Activated T-helper 1 cell treated with anti-CD3 and anti-CD28 coated beads, Interleukin-2, amount 50 U/mL, for 16 hours (primary cell): ENCODE data around the gene ADGRE3.

Experiments used
- DNase-seq, 2 donors: peaks; one replicate each; pipeline ENCODE4 v3.0.0-alpha.2; 2020; ENCODE audit warnings: low read depth in 1 of 2, low spot score in 1 of 2

Gene ADGRE3

DNA sequence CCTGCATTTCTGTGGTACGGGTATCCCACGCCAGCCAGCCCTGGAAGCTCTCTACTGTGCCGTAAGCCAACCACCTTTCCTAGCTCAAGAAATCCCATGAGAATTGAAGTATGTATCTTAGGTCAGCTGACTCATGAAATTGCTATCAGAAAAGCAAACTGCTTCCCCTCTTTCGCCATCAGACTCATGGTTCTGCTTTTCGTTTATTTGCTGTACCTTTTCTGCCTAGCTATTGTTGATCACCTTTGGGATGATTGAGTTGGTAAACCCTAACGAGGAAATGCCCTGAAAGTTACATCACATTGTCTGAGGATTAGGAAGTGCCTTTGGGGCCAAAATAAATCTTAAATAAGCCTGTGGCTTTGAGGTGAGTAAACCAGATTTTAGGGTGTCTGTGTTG lies at the start of gene ADGRE3:
ADGRE3 (minus strand) TSS at position 81 of the 400 bp plus-strand sequence; CDS start at position 7, 74 bp downstream.
- no peak for DNase-seq

DNA sequence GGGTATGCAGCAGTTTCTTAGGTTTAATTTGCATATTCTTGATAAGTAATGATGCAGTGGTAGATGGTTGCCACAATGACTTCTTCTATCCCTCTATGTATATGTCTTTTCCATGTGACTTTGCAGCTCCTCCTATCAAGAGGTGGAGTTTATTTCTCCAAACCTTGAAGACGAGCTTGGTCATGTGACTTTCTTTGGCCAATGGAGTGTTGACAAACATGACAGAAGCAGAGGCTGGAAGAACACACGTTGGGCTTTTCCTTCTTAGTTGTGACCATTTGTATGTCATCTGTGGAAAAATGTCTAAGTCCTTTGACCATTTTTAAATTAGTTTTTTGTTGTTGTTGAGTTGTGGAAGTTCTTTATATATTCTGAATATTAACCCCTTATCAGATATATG lies 47.5 kb upstream of the ADGRE3 start:
- no peak for DNase-seq

DNA sequence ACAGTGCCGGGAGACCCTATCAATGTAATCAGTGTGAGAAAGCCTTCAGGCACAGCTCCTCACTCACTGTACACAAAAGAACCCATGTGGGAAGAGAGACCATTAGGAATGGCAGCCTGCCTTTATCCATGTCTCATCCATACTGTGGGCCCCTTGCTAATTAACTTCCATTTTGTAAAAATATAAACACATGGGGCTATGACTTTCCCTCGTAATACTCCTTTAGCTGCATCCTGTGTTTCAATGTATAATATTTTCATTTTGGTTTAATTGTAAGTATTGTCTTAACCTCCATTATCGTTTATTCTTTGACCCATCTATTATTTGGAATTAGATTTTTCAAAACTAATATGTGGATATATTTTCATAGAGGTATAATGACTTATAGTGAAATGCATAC lies 44.5 kb upstream of the ADGRE3 start:
- DNase-seq: no peak

GRCh38 chr19:14718522-14719116 lies 44.0 kb upstream of the ADGRE3 start:
- DNase-seq: no peak

DNA sequence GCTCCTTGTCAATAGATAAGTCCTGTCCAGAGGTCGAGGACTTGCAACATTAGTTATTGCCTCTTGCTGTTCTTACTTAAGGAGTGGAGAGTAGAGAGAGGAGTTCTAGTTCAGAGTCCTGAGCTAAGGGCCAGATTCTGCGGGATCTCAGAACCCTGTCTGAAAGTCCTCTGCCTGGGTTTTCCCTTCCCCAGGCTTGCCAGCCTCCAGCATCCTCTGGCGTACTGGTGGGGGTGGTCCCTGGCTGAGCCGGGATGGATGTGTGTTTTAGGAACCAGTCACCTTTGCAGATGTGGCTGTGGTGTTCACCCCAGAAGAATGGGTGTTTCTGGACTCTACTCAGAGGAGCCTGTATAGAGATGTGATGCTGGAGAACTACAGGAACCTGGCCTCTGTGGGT lies 41.2 kb upstream of the ADGRE3 start:
- DNase-seq: no peak

DNA sequence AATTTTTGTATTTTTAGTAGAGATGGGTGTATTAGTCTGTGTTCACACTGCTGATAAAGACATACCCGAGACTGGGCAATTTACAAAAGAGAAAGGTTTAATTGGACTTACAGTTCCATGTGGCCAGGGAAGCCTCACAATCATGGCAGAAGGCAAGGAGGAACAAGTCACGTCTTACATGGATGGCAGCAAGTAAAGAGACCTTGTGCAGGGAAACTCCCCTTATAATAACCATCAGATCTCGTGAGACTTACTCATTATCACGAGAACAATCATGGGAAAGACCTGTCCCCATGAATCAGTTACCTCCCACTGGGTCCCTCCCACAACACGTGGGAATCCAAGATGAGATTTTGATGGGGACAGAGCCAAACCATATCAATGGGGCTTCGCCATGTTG lies 29.8 kb upstream of the ADGRE3 start:
- no peak for DNase-seq

- DNase-seq: no peak
Observed at GRCh38 chr19:14703833-14704232, 29.2 kb upstream of the ADGRE3 start.

- no peak for DNase-seq
Observed at GRCh38 chr19:14700711-14701375, 26.2 kb upstream of the ADGRE3 start.

DNA sequence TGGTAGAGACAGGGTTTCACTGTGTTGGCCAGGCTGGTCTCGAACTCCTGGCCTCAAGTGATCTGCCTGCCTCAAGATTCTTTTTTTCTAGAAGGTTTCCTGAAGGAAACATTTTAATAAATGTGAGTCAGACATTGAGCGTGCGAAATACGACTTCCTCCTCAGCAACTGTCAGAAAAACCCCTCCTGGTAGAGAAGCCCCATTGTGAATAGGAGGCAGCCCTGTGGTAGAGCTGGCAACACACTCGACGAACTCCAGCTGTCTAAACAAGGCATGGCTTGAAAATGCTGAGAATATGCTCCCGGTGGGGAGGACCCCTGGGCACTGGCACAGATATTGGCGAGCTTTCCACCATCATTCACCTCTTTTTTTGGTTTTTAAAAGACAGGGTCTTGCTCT lies 25.0 kb upstream of the ADGRE3 start:
- no peak for DNase-seq

GRCh38 chr19:14695471-14695870 lies 20.8 kb upstream of the ADGRE3 start:
- no peak for DNase-seq

- DNase-seq: no peak
Observed at GRCh38 chr19:14694641-14695266, 20.1 kb upstream of the ADGRE3 start.

- peak; percentile 95 to 98 for DNase-seq
Observed at GRCh38 chr19:14689598-14690503, 15.2 kb upstream of the ADGRE3 start, which contains the start of gene ZNF333. TSS of gene ZNF333 (plus strand) at chr19:14690048. CDS start at chr19:14693492, 3,444 bp downstream.

DNA sequence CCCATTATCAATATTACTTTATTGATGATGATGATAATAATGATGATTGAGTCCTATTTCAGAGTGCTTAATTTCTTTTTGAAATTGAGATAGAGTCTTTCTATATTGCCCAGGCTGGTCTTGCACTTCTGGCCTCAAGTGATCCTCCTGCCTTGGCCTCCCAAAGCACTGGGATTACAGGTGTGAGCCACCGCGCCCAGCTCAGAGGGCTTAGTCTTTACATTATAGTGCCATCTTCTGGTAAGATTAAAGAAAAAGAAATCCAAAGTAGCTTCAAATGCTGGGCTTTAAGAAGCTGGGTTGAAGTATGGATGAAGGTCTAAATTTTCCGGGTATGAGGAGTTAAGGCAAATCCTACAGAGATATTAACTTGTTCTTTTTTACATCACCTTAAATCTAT lies 11.8 kb upstream of the ADGRE3 start:
- DNase-seq: no peak

DNA sequence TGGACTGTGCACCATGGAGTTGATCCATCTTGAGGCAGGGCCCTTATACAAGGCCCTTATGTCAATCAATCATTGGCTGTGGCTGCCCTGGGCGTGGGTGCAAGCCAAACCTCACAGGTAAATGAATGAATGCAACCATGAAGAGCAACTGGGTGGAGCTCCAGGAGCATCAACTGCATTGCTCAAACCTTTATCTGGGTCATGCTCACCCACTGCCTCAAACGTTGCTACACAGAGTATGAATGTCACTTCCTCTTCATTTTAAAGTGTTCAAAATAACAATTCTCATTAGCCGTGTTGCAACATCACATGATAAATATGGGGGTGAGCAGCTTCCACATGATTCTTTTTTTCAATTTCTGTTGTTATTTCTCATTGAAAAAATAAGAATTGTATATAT lies 8.8 kb upstream of the ADGRE3 start:
- no peak for DNase-seq

GRCh38 chr19:14682084-14682483 lies 7.4 kb upstream of the ADGRE3 start:
- no peak for DNase-seq

DNA sequence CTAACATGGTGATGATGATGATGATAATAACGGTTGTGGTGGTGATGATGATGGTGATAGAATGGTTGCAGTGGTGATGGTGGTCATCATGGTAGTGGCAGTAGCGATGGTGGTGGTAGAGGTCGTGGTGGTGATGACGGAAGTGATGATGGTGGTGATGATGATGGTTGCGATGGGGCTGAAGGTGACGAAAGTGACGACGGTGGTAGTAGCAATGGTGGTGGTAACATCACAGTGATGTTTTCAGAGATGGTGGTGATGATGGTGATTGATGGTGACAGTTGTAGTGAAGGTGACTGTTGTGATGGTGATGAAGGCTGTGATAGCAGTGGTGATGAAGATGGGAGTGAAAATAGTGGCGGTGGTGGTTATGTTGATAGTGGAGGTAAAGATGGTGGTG lies 3.6 kb upstream of the ADGRE3 start:
- DNase-seq: no peak

- DNase-seq: no peak
Observed at GRCh38 chr19:14677464-14677863, 2.8 kb upstream of the ADGRE3 start.

GRCh38 chr19:14676762-14677161 lies 2.1 kb upstream of the ADGRE3 start:
- no peak for DNase-seq

DNA sequence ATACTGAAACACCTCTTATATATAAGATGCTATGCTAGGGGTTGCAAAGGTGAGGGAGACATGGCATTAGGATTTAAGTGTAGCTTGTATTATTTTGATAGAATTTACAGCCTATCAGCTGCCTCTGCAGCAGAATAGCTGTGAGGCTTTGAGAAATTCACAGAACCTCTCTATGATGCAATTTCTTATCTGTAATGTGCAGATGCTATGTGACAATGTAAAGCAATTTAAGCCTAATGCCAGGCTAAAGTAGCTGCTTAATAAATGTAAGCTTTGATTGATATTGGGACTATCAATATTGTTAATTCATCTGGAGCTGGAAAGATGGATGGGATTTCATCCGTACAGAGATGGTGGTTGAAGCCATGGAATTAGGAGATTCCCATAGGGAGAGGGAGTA lies 1.6 kb downstream of the ADGRE3 start:
- no peak for DNase-seq

GRCh38 chr19:14672188-14672872 lies 2.3 kb downstream of the ADGRE3 start:
- no peak for DNase-seq

GRCh38 chr19:14670408-14670807 lies 4.2 kb downstream of the ADGRE3 start:
- DNase-seq: no peak
